Trophoblast cell (in vitro differentiated cells and primary cell): Measurements from ENCODE around the gene ARHGAP6.
A peak's percentile ranks its signal among the peaks of the same experiment; 100 is the strongest.

Experiments used
- DNase-seq, 2 donors: peaks; one replicate each; pipeline ENCODE4 v3.0.0-alpha.2; 2016
- H2AFZ ChIP-seq: 2 replicates; pipeline ENCODE4 v1.6.1; 2013; ENCODE audit warnings: low read length, moderate library complexity, mild to moderate bottlenecking; ENCODE audit not compliant: insufficient read depth, poor library complexity
- H2AK5ac ChIP-seq: 2 replicates; pipeline ENCODE4 v1.6.1; 2013; ENCODE audit warnings: mild to moderate bottlenecking, low read length
- H2BK120ac ChIP-seq: 2 replicates; pipeline ENCODE4 v1.6.1; 2013; ENCODE audit warnings: low read length, mild to moderate bottlenecking, moderate library complexity; ENCODE audit not compliant: insufficient read depth, poor library complexity
- H2BK12ac ChIP-seq: 2 replicates; pipeline ENCODE4 v1.6.1; 2013; ENCODE audit warnings: mild to moderate bottlenecking, low read length, moderate library complexity
- H2BK5ac ChIP-seq: 2 replicates; pipeline ENCODE4 v1.6.1; 2013; ENCODE audit warnings: low read length, low read depth, moderate library complexity, mild to moderate bottlenecking; ENCODE audit not compliant: poor library complexity
- H3K14ac ChIP-seq: 2 replicates; pipeline ENCODE4 v1.6.1; 2013; ENCODE audit warnings: mild to moderate bottlenecking, low read length
- H3K18ac ChIP-seq: 2 replicates; pipeline ENCODE4 v1.6.1; 2013; ENCODE audit warnings: mild to moderate bottlenecking, low read length
- H3K23ac ChIP-seq: 2 replicates; pipeline ENCODE4 v1.6.1; 2013; ENCODE audit warnings: low read length
- H3K27ac ChIP-seq: 2 replicates; pipeline ENCODE4 v1.5.1; 2013; ENCODE audit warnings: low read depth, mild to moderate bottlenecking, inconsistent platforms, low read length, moderate library complexity
- H3K27me3 ChIP-seq: 2 replicates; pipeline ENCODE4 v1.6.1; 2013; ENCODE audit warnings: inconsistent platforms, mild to moderate bottlenecking, low read length, moderate library complexity; ENCODE audit not compliant: insufficient read depth
- H3K36me3 ChIP-seq, 2 experiments: 1 replicate in 1 of 2; 2 replicates in 1 of 2; pipeline ENCODE4 v1.6.1; 2013; ENCODE audit warnings: low read length in 2 of 2, mild to moderate bottlenecking in 2 of 2, moderate library complexity in 1 of 2; ENCODE audit not compliant: insufficient read depth in 2 of 2, control insufficient read depth in 1 of 2
- H3K4ac ChIP-seq: 2 replicates; pipeline ENCODE4 v1.6.1; 2013; ENCODE audit warnings: low read depth, mild to moderate bottlenecking, low read length, moderate library complexity
- H3K4me1 ChIP-seq, 2 experiments: 1 replicate in 1 of 2; 2 replicates in 1 of 2; pipeline ENCODE4 v1.6.1; 2013; ENCODE audit warnings: low read length in 2 of 2, mild to moderate bottlenecking in 2 of 2, moderate library complexity in 1 of 2; ENCODE audit not compliant: insufficient read depth in 2 of 2, control insufficient read depth in 1 of 2
- H3K4me2 ChIP-seq: 2 replicates; pipeline ENCODE4 v1.6.1; 2013; ENCODE audit warnings: inconsistent platforms, mild to moderate bottlenecking, low read length, moderate library complexity
- H3K4me3 ChIP-seq: 2 replicates; pipeline ENCODE4 v1.5.1; 2013; ENCODE audit warnings: mild to moderate bottlenecking, low read depth, low read length, inconsistent platforms
- H3K79me1 ChIP-seq: one replicate; pipeline ENCODE4 v1.6.1; 2013; ENCODE audit warnings: low read length
- H3K79me2 ChIP-seq: 2 replicates; pipeline ENCODE4 v1.6.1; 2013; ENCODE audit warnings: low read length, mild to moderate bottlenecking; ENCODE audit not compliant: control insufficient read depth, insufficient read depth, poor library complexity
- H3K9ac ChIP-seq: 2 replicates; pipeline ENCODE4 v1.6.1; 2013; ENCODE audit warnings: mild to moderate bottlenecking, low read length
- H3K9me3 ChIP-seq: 2 replicates; pipeline ENCODE4 v1.6.1; 2013; ENCODE audit warnings: low read depth, mild to moderate bottlenecking, control low read depth, inconsistent platforms, low read length; ENCODE audit not compliant: insufficient read depth
- H4K12ac ChIP-seq: 2 replicates; pipeline ENCODE4 v1.6.1; 2013; ENCODE audit warnings: low read depth, mild to moderate bottlenecking, low read length, moderate library complexity
- H4K8ac ChIP-seq: 2 replicates; pipeline ENCODE4 v1.6.1; 2013; ENCODE audit warnings: low read depth, mild to moderate bottlenecking, low read length, moderate library complexity
- H4K91ac ChIP-seq: one replicate; pipeline ENCODE4 v1.6.1; 2013; ENCODE audit warnings: low read depth, mild to moderate bottlenecking, low read length, moderate library complexity
- WGBS: extraction: QIAGEN DNeasy Blood & Tissue Kit; methylation state at CpG from one replicate; pipeline ENCODE4 v1.1.7; 2013; ENCODE audit warnings: missing lambda C conversion rate; ENCODE audit not compliant: insufficient read length, insufficient coverage; ENCODE audit errors: extremely low coverage; 5-methylcytosine and 5-hydroxymethylcytosine counted together

ARHGAP6 gene

DNA sequence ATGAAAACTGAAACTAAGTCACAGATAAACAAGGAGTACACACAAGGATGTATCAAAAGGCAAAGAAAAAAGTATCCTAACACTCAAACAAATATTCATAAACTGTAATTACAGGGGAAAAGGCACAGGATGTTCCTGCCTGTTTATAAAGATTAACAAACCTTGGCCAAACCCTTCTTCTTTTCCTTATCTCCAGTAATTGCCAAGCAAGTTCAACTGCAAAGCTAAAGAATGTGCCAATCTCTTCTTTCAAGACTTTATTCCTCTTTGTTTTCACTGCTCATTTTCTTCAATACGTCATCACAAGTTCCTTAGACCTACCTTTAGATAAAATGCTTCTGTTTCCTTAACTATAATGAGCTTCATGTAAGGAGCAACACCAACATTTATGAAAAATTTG lies 201.3 kb downstream of the ARHGAP6 start:
- WGBS = no CpG with 5 or more reads among the region's 1 CpG
- H2BK5ac ChIP-seq = no peak overlapping the region
- H3K14ac ChIP-seq = no peak overlapping the region
- no peak overlapping the region for H3K18ac ChIP-seq
- H3K4ac ChIP-seq = no peak overlapping the region
- no peak overlapping the region for H3K4me2 ChIP-seq
- no peak overlapping the region for H2AK5ac ChIP-seq
- H2AFZ ChIP-seq = no peak overlapping the region
- H3K23ac ChIP-seq = no peak overlapping the region
- H4K12ac ChIP-seq = no peak overlapping the region
- no peak overlapping the region for H4K91ac ChIP-seq
- H3K79me2 ChIP-seq = no peaks in the 10 kb centered on the region
- DNase-seq = no peak
- H3K9me3 ChIP-seq = no peaks in the 10 kb centered on the region
- H2BK120ac ChIP-seq = no peak overlapping the region
- H3K4me1 ChIP-seq = no peaks in the 10 kb centered on the region
- H3K36me3 ChIP-seq = no peaks in the 10 kb centered on the region
- H3K79me1 ChIP-seq = no peaks in the 10 kb centered on the region
- H3K27ac ChIP-seq = no peak overlapping the region
- H3K27me3 ChIP-seq = no peaks in the 10 kb centered on the region
- H2BK12ac ChIP-seq = no peak overlapping the region
- H3K9ac ChIP-seq = no peak overlapping the region
- no peak overlapping the region for H4K8ac ChIP-seq
- H3K4me3 ChIP-seq = no peak overlapping the region

- no peak overlapping the region for H3K18ac ChIP-seq
- H2BK5ac ChIP-seq = no peak overlapping the region
- no peaks in the 10 kb centered on the region for H3K27me3 ChIP-seq
- H3K9me3 ChIP-seq = no peaks in the 10 kb centered on the region
- H2AFZ ChIP-seq = no peak overlapping the region
- no peaks in the 10 kb centered on the region for H3K36me3 ChIP-seq
- H4K8ac ChIP-seq = no peak overlapping the region
- H3K23ac ChIP-seq = no peak overlapping the region
- no peak for DNase-seq
- no peaks in the 10 kb centered on the region for H3K79me1 ChIP-seq
- no CpG with 5 or more reads among the region's 2 CpGs for WGBS
- H4K91ac ChIP-seq = no peak overlapping the region
- no peak overlapping the region for H2BK12ac ChIP-seq
- H2AK5ac ChIP-seq = no peak overlapping the region
- H3K4me1 ChIP-seq = no peaks in the 10 kb centered on the region
- no peak overlapping the region for H3K4me3 ChIP-seq
- H3K79me2 ChIP-seq = no peaks in the 10 kb centered on the region
- no peak overlapping the region for H3K4me2 ChIP-seq
- no peak overlapping the region for H3K9ac ChIP-seq
- no peak overlapping the region for H4K12ac ChIP-seq
- H3K4ac ChIP-seq = no peak overlapping the region
- no peak overlapping the region for H3K14ac ChIP-seq
- H2BK120ac ChIP-seq = no peak overlapping the region
- no peak overlapping the region for H3K27ac ChIP-seq
These were observed 203.1 kb downstream of the ARHGAP6 start for GRCh38 chrX:11462648-11463047.

DNA sequence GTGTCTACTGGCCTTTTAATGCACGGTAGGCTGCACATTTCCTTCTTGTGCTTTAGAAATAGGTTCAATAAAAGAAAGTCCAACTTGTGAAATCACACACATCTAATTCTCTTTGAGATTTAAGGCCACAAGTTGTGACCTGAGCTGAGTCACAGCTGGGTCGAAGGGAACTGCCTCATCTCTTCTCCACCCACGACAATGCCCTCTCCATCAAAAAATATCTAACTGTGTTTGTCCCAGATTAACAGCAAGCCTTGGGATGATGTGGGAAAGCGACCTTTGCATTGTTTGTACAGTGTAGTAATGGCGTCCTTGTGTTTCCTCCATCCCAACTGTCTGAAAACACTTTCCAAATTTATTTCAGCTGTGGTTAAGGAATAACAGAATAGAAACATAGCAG lies 203.6 kb downstream of the ARHGAP6 start:
- Histone ChIP-seq H3K18ac (no peak overlapping the region), H3K4ac (no peak overlapping the region), H4K8ac (no peak overlapping the region), H3K4me1 (no peaks in the 10 kb centered on the region), H3K79me1 (no peaks in the 10 kb centered on the region), H3K23ac (no peak overlapping the region), H2AFZ (no peak overlapping the region), H3K9ac (no peak overlapping the region), H2AK5ac (no peak overlapping the region), H2BK5ac (no peak overlapping the region), H3K27ac (no peak overlapping the region), H3K36me3 (no peaks in the 10 kb centered on the region), H3K79me2 (no peaks in the 10 kb centered on the region), H2BK12ac (no peak overlapping the region), H3K27me3 (no peaks in the 10 kb centered on the region), H4K12ac (no peak overlapping the region), H3K14ac (no peak overlapping the region), H3K9me3 (no peaks in the 10 kb centered on the region), H3K4me3 (no peak overlapping the region), H2BK120ac (no peak overlapping the region), H3K4me2 (no peak overlapping the region), H4K91ac (no peak overlapping the region)
- no peak for DNase-seq
- no CpG with 5 or more reads among the region's 5 CpGs for WGBS

- no peak overlapping the region for H2BK120ac ChIP-seq
- H2AK5ac ChIP-seq = no peak overlapping the region
- no peaks in the 10 kb centered on the region for H3K4me1 ChIP-seq
- no peaks in the 10 kb centered on the region for H3K79me1 ChIP-seq
- no peaks in the 10 kb centered on the region for H3K27me3 ChIP-seq
- no peaks in the 10 kb centered on the region for H3K36me3 ChIP-seq
- no peak overlapping the region for H3K18ac ChIP-seq
- H3K14ac ChIP-seq = no peak overlapping the region
- H3K9me3 ChIP-seq = no peaks in the 10 kb centered on the region
- H2BK5ac ChIP-seq = no peak overlapping the region
- H3K4me3 ChIP-seq = no peak overlapping the region
- H4K12ac ChIP-seq = no peak overlapping the region
- H2BK12ac ChIP-seq = no peak overlapping the region
- H3K4ac ChIP-seq = no peak overlapping the region
- no CpG with 5 or more reads among the region's 5 CpGs for WGBS
- H3K27ac ChIP-seq = no peak overlapping the region
- no peaks in the 10 kb centered on the region for H3K79me2 ChIP-seq
- H4K8ac ChIP-seq = no peak overlapping the region
- H3K4me2 ChIP-seq = no peak overlapping the region
- peak; percentile 42 to 74 for DNase-seq
- H3K9ac ChIP-seq = no peak overlapping the region
- no peak overlapping the region for H4K91ac ChIP-seq
- no peak overlapping the region for H3K23ac ChIP-seq
- no peak overlapping the region for H2AFZ ChIP-seq
These were observed 204.3 kb downstream of the ARHGAP6 start for GRCh38 chrX:11461201-11462001.
